KG1 (cell line): Measurements from ENCODE around the gene P2RY8.
"Not testable (repeated sequence)": the region's sequence is repeated elsewhere in the genome, so short reads cannot be mapped to it uniquely, and the experiment has no call there.

Experiments used
- DNase-seq: peaks from one replicate; lab custom pipeline; 2025; lab: John Stamatoyannopoulos, UW

P2RY8 gene

GRCh38 chrX:1537031-1537715, at the start of gene P2RY8:
Gene P2RY8 (minus strand): TSS chrX:1537185. CDS start chrX:1466558, 70,627 bp downstream.
- peak; percentile 87 for DNase-seq

GRCh38 chrX:1584237-1585011, 47.4 kb upstream of the P2RY8 start:
- no peak for DNase-seq

GRCh38 chrX:1582686-1583437, 45.9 kb upstream of the P2RY8 start:
- no peak for DNase-seq

GRCh38 chrX:1581132-1581531, 44.1 kb upstream of the P2RY8 start:
- DNase-seq: peak; percentile 79

GRCh38 chrX:1578511-1579173, 41.7 kb upstream of the P2RY8 start:
- no peak for DNase-seq

GRCh38 chrX:1577845-1578244, 40.9 kb upstream of the P2RY8 start:
- DNase-seq: no peak

GRCh38 chrX:1576201-1576992, 39.4 kb upstream of the P2RY8 start:
- DNase-seq: no peak

- DNase-seq: not testable (repeated sequence)
These were observed 37.2 kb upstream of the P2RY8 start for GRCh38 chrX:1574181-1574580.

GRCh38 chrX:1564750-1565683, 28.0 kb upstream of the P2RY8 start:
- DNase-seq: peak; percentile 82

GRCh38 chrX:1564077-1564476, 27.1 kb upstream of the P2RY8 start:
- DNase-seq: not testable (repeated sequence)

GRCh38 chrX:1561164-1561563, 24.2 kb upstream of the P2RY8 start:
- DNase-seq: no peak

GRCh38 chrX:1558761-1559468, 21.9 kb upstream of the P2RY8 start:
- DNase-seq: no peak

GRCh38 chrX:1557442-1557841, 20.5 kb upstream of the P2RY8 start:
- DNase-seq: not testable (repeated sequence)

- no peak for DNase-seq
These were observed 18.4 kb upstream of the P2RY8 start for GRCh38 chrX:1555370-1555769.

- no peak for DNase-seq
These were observed 17.7 kb upstream of the P2RY8 start for GRCh38 chrX:1554469-1555210.

GRCh38 chrX:1551959-1552546, 15.1 kb upstream of the P2RY8 start:
- no peak for DNase-seq

GRCh38 chrX:1546691-1547251, 9.8 kb upstream of the P2RY8 start:
- no peak for DNase-seq

GRCh38 chrX:1545776-1546408, 8.9 kb upstream of the P2RY8 start:
- DNase-seq: no peak
